DND-41 (cell line): ENCODE results near the gene CYB561.
"Not testable (repeated sequence)": the region's sequence is repeated elsewhere in the genome, so short reads cannot be mapped to it uniquely, and the experiment has no call there.

Source experiments
- ATAC-seq: fragments of 200-7000 bp; cut with Tn5 transposase; 3 replicates; pipeline ENCODE4 v1.9.1; 2021; ENCODE audit warnings: low read depth; ENCODE audit not compliant: insufficient read depth
- DNase-seq: peaks from one replicate; pipeline ENCODE4 v3.0.0-alpha.2; 2020
- H2AFZ ChIP-seq: 2 replicates; pipeline ENCODE4 v1.6.0; 2012; ENCODE audit warnings: low read depth, low read length
- H3K27ac ChIP-seq: 2 replicates; pipeline ENCODE4 v1.5.1; 2012; ENCODE audit warnings: low read length, inconsistent platforms
- H3K27me3 ChIP-seq: fragments of 200-600 bp; sonication (generic); 2 replicates; pipeline ENCODE4 v1.6.0; 2012; ENCODE audit warnings: low read length, mild to moderate bottlenecking, inconsistent platforms; ENCODE audit not compliant: insufficient read depth, poor library complexity
- H3K36me3 ChIP-seq: 2 replicates; pipeline ENCODE4 v1.5.1; 2012; ENCODE audit warnings: low read length, inconsistent platforms; ENCODE audit not compliant: insufficient read depth
- H3K4me1 ChIP-seq: 2 replicates; pipeline ENCODE4 v1.5.1; 2012; ENCODE audit warnings: mild to moderate bottlenecking, low read length; ENCODE audit not compliant: insufficient read depth
- H3K4me2 ChIP-seq: 2 replicates; pipeline ENCODE4 v1.6.0; 2012; ENCODE audit warnings: mild to moderate bottlenecking, moderate library complexity, low read length, inconsistent platforms; ENCODE audit not compliant: insufficient read depth
- H3K4me3 ChIP-seq, 2 experiments: fragments of 200-600 bp in 1 of 2; shearing (Covaris generic) in 1 of 2; 2 replicates each; pipeline ENCODE4 v1.5.1; 2012 to 2016; ENCODE audit warnings: inconsistent platforms in 2 of 2, low read length in 2 of 2, mild to moderate bottlenecking in 2 of 2, low read depth in 1 of 2, moderate library complexity in 1 of 2
- H3K79me2 ChIP-seq: 2 replicates; pipeline ENCODE4 v1.6.0; 2012; ENCODE audit warnings: low read length, inconsistent platforms; ENCODE audit not compliant: insufficient read depth
- H3K9ac ChIP-seq: 2 replicates; pipeline ENCODE4 v1.6.0; 2012; ENCODE audit warnings: low read depth, mild to moderate bottlenecking, inconsistent platforms, low read length, moderate library complexity
- H3K9me3 ChIP-seq: 2 replicates; pipeline ENCODE4 v1.5.1; 2012; ENCODE audit warnings: low read length, moderate library complexity, mild to moderate bottlenecking, inconsistent platforms; ENCODE audit not compliant: insufficient read depth, severe bottlenecking
- H4K20me1 ChIP-seq: 2 replicates; pipeline ENCODE4 v1.6.0; 2012; ENCODE audit warnings: low read length; ENCODE audit not compliant: insufficient read depth
- CTCF ChIP-seq: IDR thresholded peaks from 2 replicates; pipeline ENCODE4 v1.5.1; 2012; ENCODE audit warnings: borderline replicate concordance, low read length, moderate library complexity, mild to moderate bottlenecking; ENCODE audit not compliant: poor library complexity, severe bottlenecking; ENCODE audit errors: extremely low read depth
- EZH2 ChIP-seq: IDR thresholded peaks from 3 replicates; pipeline ENCODE4 v1.6.1; 2012; ENCODE audit warnings: borderline replicate concordance, low read depth, mild to moderate bottlenecking, moderate library complexity, low read length, inconsistent platforms; ENCODE audit not compliant: severe bottlenecking

CYB561 gene

GRCh38 chr17:63474174-63474573 is 28.1 kb upstream of the CYB561 start:
- TF ChIP-seq EZH2 (no peak), CTCF (no peak)
- Histone ChIP-seq H3K4me2 (no peak overlapping the region), H3K9ac (no peak overlapping the region), H3K36me3 (no peaks in the 10 kb centered on the region), H3K9me3 (no peaks in the 10 kb centered on the region), H3K27me3 (peaks cover 44% of the 10 kb centered on the region), H3K79me2 (no peaks in the 10 kb centered on the region), H3K27ac (no peak overlapping the region), H3K4me1 (peaks cover 21% of the 10 kb centered on the region), H2AFZ (no peak overlapping the region), H3K4me3 (no peak overlapping the region), H4K20me1 (peaks cover 22% of the 10 kb centered on the region)
- no peak for DNase-seq
- ATAC-seq: no peak

- not testable (repeated sequence) for H3K9me3 ChIP-seq, H3K27ac ChIP-seq, H3K4me2 ChIP-seq, H3K79me2 ChIP-seq, H2AFZ ChIP-seq, DNase-seq, H3K4me3 ChIP-seq, H4K20me1 ChIP-seq, H3K9ac ChIP-seq, H3K36me3 ChIP-seq, ATAC-seq, H3K4me1 ChIP-seq, H3K27me3 ChIP-seq
Measured at GRCh38 chr17:63468099-63468498, 22.0 kb upstream of the CYB561 start.

GRCh38 chr17:63464691-63465236 is 18.7 kb upstream of the CYB561 start:
- Histone ChIP-seq H4K20me1 (no peaks in the 10 kb centered on the region), H3K4me2 (no peak overlapping the region), H3K9ac (no peak overlapping the region), H3K36me3 (no peaks in the 10 kb centered on the region), H3K79me2 (no peaks in the 10 kb centered on the region), H3K4me3 (no peak overlapping the region), H2AFZ (no peak overlapping the region), H3K27ac (no peak overlapping the region), H3K9me3 (no peaks in the 10 kb centered on the region), H3K4me1 (no peaks in the 10 kb centered on the region), H3K27me3 (no peaks in the 10 kb centered on the region)
- DNase-seq (no peak), ATAC-seq (no peak)
- TF ChIP-seq EZH2 (no peak), CTCF (no peak)

DNA sequence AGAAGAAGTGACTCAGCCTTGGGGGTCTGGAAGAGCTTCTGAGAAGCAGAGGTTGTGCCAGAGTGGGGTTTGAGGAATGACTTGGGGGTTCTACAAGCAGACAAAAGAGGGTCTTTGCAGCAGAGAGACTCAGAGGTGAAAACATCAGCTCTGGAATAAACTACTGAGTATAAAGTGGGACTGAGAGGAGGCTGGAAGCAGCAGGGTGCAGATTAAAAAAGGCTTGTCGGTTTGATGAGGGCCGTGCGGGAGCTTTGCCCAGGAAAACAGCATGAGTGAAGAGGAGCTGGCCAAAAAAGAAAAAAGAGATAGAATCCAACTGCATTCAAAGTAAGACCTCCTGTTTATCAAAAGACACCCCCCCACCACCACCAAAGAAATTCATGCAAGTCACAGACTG is 17.7 kb upstream of the CYB561 start:
- H3K4me1 ChIP-seq: no peaks in the 10 kb centered on the region
- no peaks in the 10 kb centered on the region for H3K27me3 ChIP-seq
- no peak overlapping the region for H3K27ac ChIP-seq
- DNase-seq (no peak), ATAC-seq (no peak)
- TF ChIP-seq EZH2: no peak
- TF ChIP-seq CTCF: no peak
- no peak overlapping the region for H3K4me2 ChIP-seq
- H3K36me3 ChIP-seq: no peaks in the 10 kb centered on the region
- no peak overlapping the region for H2AFZ ChIP-seq
- H3K79me2 ChIP-seq: no peaks in the 10 kb centered on the region
- H4K20me1 ChIP-seq: no peaks in the 10 kb centered on the region
- H3K9ac ChIP-seq: no peak overlapping the region
- H3K9me3 ChIP-seq: no peaks in the 10 kb centered on the region
- H3K4me3 ChIP-seq: no peak overlapping the region
